B cell (primary cell): Measurements from ENCODE around the gene IKZF1. TPM values are rescaled to one million over a fixed set of nuclear protein-coding genes. Genes with fewer than 3 reads are reported as not detected.

Source experiments
- ATAC-seq: fragments of 200-7000 bp; cut with Tn5 transposase; one replicate; pipeline ENCODE4 v1.10.0; 2021; ENCODE audit warnings: low read depth, mild to moderate bottlenecking, moderate number of reproducible peaks, moderate library complexity
- CTCF ChIA-PET: fragments of 350-600 bp; sonication (Branson Sonifier 250); formaldehyde crosslinking; loops from one replicate; lab custom pipeline; 2021; ENCODE audit warnings: antibody characterized with exemption, inconsistent platforms; lab: Charles Lee
- POLR2A ChIA-PET: fragments of 350-600 bp; sonication (Branson Sonifier 250); formaldehyde crosslinking; loops from one replicate; lab custom pipeline; 2021; ENCODE audit warnings: antibody characterized with exemption; lab: Charles Lee
- DNase-seq: peaks from one replicate; pipeline ENCODE4 v3.0.0; 2013
- H2AFZ ChIP-seq: 2 replicates; pipeline ENCODE4 v1.6.1; 2012; ENCODE audit warnings: mild to moderate bottlenecking, low read depth, low read length; ENCODE audit not compliant: insufficient read depth, poor library complexity, severe bottlenecking
- H3K27ac ChIP-seq, 2 donors: 1 replicate in 1 of 2; 2 replicates in 1 of 2; pipeline ENCODE4 v1.5.1; 2012 to 2013; ENCODE audit warnings: low read length in 2 of 2, mild to moderate bottlenecking in 2 of 2, moderate library complexity in 1 of 2
- H3K27me3 ChIP-seq, 4 experiments: fragments of 200-600 bp in 1 of 4; sonication (generic) in 1 of 4; replicated peaks in 1 of 4; 1 replicate in 2 of 4; 2 replicates in 2 of 4; pipeline versions ENCODE4 v1.6.1 to v1.7.0; 2013 to 2016; ENCODE audit warnings: low read length in 3 of 4, mild to moderate bottlenecking in 2 of 4, mixed read lengths in 1 of 4, moderate library complexity in 1 of 4; ENCODE audit not compliant: insufficient read depth in 4 of 4, control insufficient read depth in 3 of 4; ENCODE audit errors: control extremely low read depth in 1 of 4
- H3K36me3 ChIP-seq, 2 experiments: replicated peaks in 1 of 2; 1 replicate in 1 of 2; 2 replicates in 1 of 2; pipeline versions ENCODE4 v1.6.1 to v1.7.1; 2013; ENCODE audit warnings: low read length in 1 of 2; ENCODE audit not compliant: insufficient read depth in 2 of 2, control insufficient read depth in 1 of 2; ENCODE audit errors: control extremely low read depth in 1 of 2, extremely low read depth in 1 of 2
- H3K4me1 ChIP-seq, 2 donors: fragments of 200-600 bp in 1 of 2; sonication (generic) in 1 of 2; 1 replicate in 1 of 2; 2 replicates in 1 of 2; pipeline versions ENCODE4 v1.5.1 to v1.6.1; 2013 to 2017; ENCODE audit warnings: low read length in 2 of 2; ENCODE audit not compliant: control insufficient read depth in 2 of 2, insufficient read depth in 2 of 2
- H3K4me2 ChIP-seq: replicated peaks from 2 replicates; pipeline ENCODE3; 2012; ENCODE audit warnings: mild to moderate bottlenecking, low read depth, low read length; ENCODE audit not compliant: poor library complexity, severe bottlenecking
- H3K4me3 ChIP-seq, 5 experiments: fragments of 200-600 bp in 1 of 5; sonication (generic) in 1 of 5; 1 replicate in 3 of 5; 2 replicates in 2 of 5; pipeline versions ENCODE4 v1.5.1 to v1.7.0; 2011 to 2016; ENCODE audit warnings: low read length in 4 of 5, mild to moderate bottlenecking in 4 of 5, low read depth in 2 of 5, control low read depth in 1 of 5, moderate library complexity in 1 of 5; ENCODE audit not compliant: insufficient read depth in 1 of 5; ENCODE audit errors: control extremely low read depth in 1 of 5, extremely low read depth in 1 of 5
- H3K79me2 ChIP-seq: fragments of 200-600 bp; sonication (generic); one replicate; pipeline ENCODE4 v1.6.0; 2016; ENCODE audit warnings: low read length; ENCODE audit not compliant: control insufficient read depth, insufficient read depth
- H3K9ac ChIP-seq: fragments of 200-600 bp; sonication (generic); 2 replicates; pipeline ENCODE4 v1.6.1; 2017; ENCODE audit warnings: mild to moderate bottlenecking, low read length, moderate library complexity
- H3K9me3 ChIP-seq, 3 donors: one replicate each; pipeline versions ENCODE4 v1.6.1 to v1.7.1; 2013; ENCODE audit warnings: low read length in 2 of 3; ENCODE audit not compliant: control insufficient read depth in 2 of 3, insufficient read depth in 1 of 3; ENCODE audit errors: control extremely low read depth in 1 of 3
- H4K20me1 ChIP-seq: 2 replicates; pipeline ENCODE4 v1.6.0; 2012; ENCODE audit warnings: mild to moderate bottlenecking, low read length; ENCODE audit not compliant: insufficient read depth, control insufficient read depth, poor library complexity, severe bottlenecking
- H3K27ac Mint-ChIP-seq: one replicate; pipeline ENCODE4 v1.8.0; 2021; ENCODE audit warnings: mixed read lengths
- H3K27me3 Mint-ChIP-seq: one replicate; pipeline ENCODE4 v1.8.0; 2021; ENCODE audit warnings: mixed read lengths
- H3K4me1 Mint-ChIP-seq: one replicate; pipeline ENCODE4 v1.8.0; 2021; ENCODE audit warnings: mixed read lengths
- H3K4me3 Mint-ChIP-seq: one replicate; pipeline ENCODE4 v1.8.0; 2021; ENCODE audit warnings: mixed read lengths
- H3K9me3 Mint-ChIP-seq: one replicate; pipeline ENCODE4 v1.8.0; 2022; ENCODE audit warnings: mixed read lengths; ENCODE audit not compliant: insufficient read depth
- CTCF ChIP-seq: fragments of 200-600 bp; IDR thresholded peaks from one replicate; pipeline ENCODE4 v1.8.0; 2022; ENCODE audit warnings: antibody characterized with exemption, mild to moderate bottlenecking
- EZH2 ChIP-seq: IDR thresholded peaks from 2 replicates; pipeline ENCODE4 v1.6.1; 2012; ENCODE audit warnings: borderline replicate concordance, low read depth, mild to moderate bottlenecking, moderate library complexity, low read length; ENCODE audit not compliant: insufficient read depth, poor library complexity, severe bottlenecking
- WGBS: methylation state at CpG from one replicate; pipeline ENCODE4 v1.1.5; 2013; ENCODE audit warnings: missing lambda C conversion rate; ENCODE audit not compliant: insufficient coverage; 5-methylcytosine and 5-hydroxymethylcytosine counted together
- intact Hi-C: fragments of 100-400 bp; cut with micrococcal nuclease; formaldehyde crosslinking; loops from one replicate; pipeline ENCODE4 v1.10.0; 2022
- polyA plus RNA-seq: library from polyadenylated mRNA; depleted of rRNA; stranded (reverse); fragments of >200 nt; gene quantifications from 2 replicates; pipeline ENCODE4 v1.2.3, GENCODE V29; 2012
- total RNA-seq, 2 donors: library from RNA; stranded (reverse); fragments of 120-200 nt in 1 of 2; gene quantifications; 1 replicate in 1 of 2; 2 replicates in 1 of 2; pipeline versions ENCODE4 v1.2.3 to v1.2.4, GENCODE V29; 2013 to 2022

Gene IKZF1
- total and polyA plus RNA-seq, 2 donors (not counting 1 experiment from before 2014, with no cell fraction given): 199 to 254 TPM

GRCh38 chr7:50400114-50400513 lies 95.6 kb downstream of the IKZF1 start:
- H3K27me3 ChIP-seq: no peaks in the 10 kb centered on the region
- DNase-seq: no peak
- no peaks in the 10 kb centered on the region for H4K20me1 ChIP-seq
- H3K4me2 ChIP-seq: no peak overlapping the region
- peak overlapping the region in 1 of 2 donors; percentile 94 for H3K27ac ChIP-seq
- intact Hi-C loops: no loop called here
- H3K27me3 Mint-ChIP-seq: no peaks in the 10 kb centered on the region
- no peak overlapping the region for H2AFZ ChIP-seq
- H3K9ac ChIP-seq: no peak overlapping the region
- no peak for ATAC-seq
- peaks cover 72% of the 10 kb centered on the region for H3K79me2 ChIP-seq
- peaks cover 80% of the 10 kb centered on the region for H3K4me1 Mint-ChIP-seq
- no peaks in the 10 kb centered on the region for H3K9me3 Mint-ChIP-seq
- peaks cover 4 to 72% of the 10 kb centered on the region in 2 experiments for H3K36me3 ChIP-seq
- H3K4me1 ChIP-seq: peaks cover 57 to 65% of the 10 kb centered on the region in 2 donors
- H3K27ac Mint-ChIP-seq: peak overlapping the region; percentile 99
- ChIA-PET CTCF (interaction anchor here (1.7 kb wide), 1 partner anchor 12 kb away, joined by 4 read pairs; no protein-coding TSS in a partner anchor), POLR2A (interaction anchor here (5.3 kb wide), 1 partner anchor 12 kb away, joined by 25 read pairs; no protein-coding TSS in a partner anchor)
- WGBS: 98% methylated on average over 41 of the region's 41 CpGs
- H3K4me3 ChIP-seq: no peak overlapping the region
- TF ChIP-seq CTCF: no peak
- no peak for TF ChIP-seq EZH2
- H3K4me3 Mint-ChIP-seq: no peak overlapping the region
- peaks cover 0 to 10% (median 0%) of the 10 kb centered on the region in 3 donors for H3K9me3 ChIP-seq

GRCh38 chr7:50404392-50404791 lies 99.9 kb downstream of the IKZF1 start:
- intact Hi-C loops: no loop called here
- 100% methylated on average over 1 of the region's 7 CpGs for WGBS
- no peaks in the 10 kb centered on the region for H4K20me1 ChIP-seq
- no peak overlapping the region for H3K4me3 ChIP-seq
- TF ChIP-seq EZH2: no peak
- no peak for TF ChIP-seq CTCF
- POLR2A ChIA-PET: interaction anchor here (1.4 kb wide), 1 partner anchor 10 kb away, joined by 6 read pairs; no protein-coding TSS in a partner anchor
- H3K4me1 Mint-ChIP-seq: peaks cover 91% of the 10 kb centered on the region
- no peak overlapping the region for H2AFZ ChIP-seq
- peaks cover 62 to 72% of the 10 kb centered on the region in 2 donors for H3K4me1 ChIP-seq
- DNase-seq (no peak), ATAC-seq (no peak)
- H3K27me3 Mint-ChIP-seq: no peaks in the 10 kb centered on the region
- H3K27me3 ChIP-seq: no peaks in the 10 kb centered on the region
- H3K36me3 ChIP-seq: peaks cover 4 to 48% of the 10 kb centered on the region in 2 experiments
- CTCF ChIA-PET: interaction anchor here (1.5 to 6.7 kb wide), 2 partner anchors 12 to 97 kb away, joined by 3 to 39 read pairs; no protein-coding TSS in a partner anchor
- peak overlapping the region; percentile 75 to 94 for H3K27ac ChIP-seq
- H3K79me2 ChIP-seq: peaks cover 48% of the 10 kb centered on the region
- H3K4me2 ChIP-seq: peak overlapping the region; percentile 69
- peaks cover 0 to 10% (median 0%) of the 10 kb centered on the region in 3 donors for H3K9me3 ChIP-seq
- peak overlapping the region; percentile 99 for H3K27ac Mint-ChIP-seq
- no peaks in the 10 kb centered on the region for H3K9me3 Mint-ChIP-seq
- no peak overlapping the region for H3K9ac ChIP-seq
- peak overlapping the region; percentile 18 for H3K4me3 Mint-ChIP-seq
